Muscle layer of colon (tissue), 2 donors: ENCODE results near the gene SLC22A5.

Source experiments
- H3K27ac ChIP-seq: one replicate; pipeline ENCODE4 v1.7.0; 2013; ENCODE audit warnings: low read depth, mild to moderate bottlenecking, low read length, moderate library complexity
- H3K27me3 ChIP-seq, 2 donors: one replicate each; pipeline ENCODE4 v1.7.0; 2013; ENCODE audit warnings: low read length in 2 of 2, mild to moderate bottlenecking in 2 of 2; ENCODE audit not compliant: insufficient read depth in 2 of 2, control insufficient read depth in 1 of 2
- H3K36me3 ChIP-seq: one replicate; pipeline ENCODE4 v1.7.0; 2013; ENCODE audit warnings: mild to moderate bottlenecking, low read length; ENCODE audit not compliant: insufficient read depth
- H3K4me1 ChIP-seq: one replicate; pipeline ENCODE4 v1.7.0; 2013; ENCODE audit warnings: mild to moderate bottlenecking, low read length; ENCODE audit not compliant: insufficient read depth
- H3K4me3 ChIP-seq, 2 donors: one replicate each; pipeline ENCODE4 v1.7.0; 2013; ENCODE audit warnings: low read length in 2 of 2, low read depth in 1 of 2, mild to moderate bottlenecking in 1 of 2, moderate library complexity in 1 of 2
- H3K9ac ChIP-seq: one replicate; pipeline ENCODE4 v1.7.0; 2013; ENCODE audit warnings: low read length
- H3K9me3 ChIP-seq: one replicate; pipeline ENCODE4 v1.7.0; 2013; ENCODE audit warnings: mild to moderate bottlenecking, low read length
- donor health status: abdominal sarcoma.
- donor health status: Adenocarcinoma of cecum.

The SLC22A5 gene

GRCh38 chr5:132417889-132418485, 48.5 kb downstream of the SLC22A5 start:
- Histone ChIP-seq H3K9ac (no peak overlapping the region), H3K36me3 (peaks cover 15% of the 10 kb centered on the region), H3K4me3 (no peak overlapping the region), H3K27me3 (no peaks in the 10 kb centered on the region), H3K27ac (peak overlapping the region; percentile 70), H3K9me3 (no peaks in the 10 kb centered on the region), H3K4me1 (peaks cover 73% of the 10 kb centered on the region)

DNA sequence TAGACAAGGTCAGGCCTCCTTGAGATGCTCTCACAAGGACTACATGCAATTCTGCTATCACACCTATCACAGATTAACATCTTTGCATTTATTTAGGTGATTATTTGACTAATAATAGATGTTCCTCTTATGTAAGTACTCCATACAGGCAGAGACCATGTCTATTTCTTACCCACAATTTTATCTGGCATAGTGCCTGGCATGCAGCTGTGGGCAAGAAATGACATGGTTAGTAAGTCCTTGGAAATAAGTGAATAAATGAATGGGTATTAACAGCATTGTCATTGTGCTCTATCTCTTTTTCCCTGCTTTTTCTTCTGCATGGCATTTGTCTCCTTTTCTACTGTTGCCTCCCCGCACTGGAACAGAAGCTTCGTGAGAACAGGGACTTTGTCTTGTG, 49.4 kb downstream of the SLC22A5 start:
- no peaks in the 10 kb centered on the region for H3K9me3 ChIP-seq
- peak overlapping the region; percentile 83 for H3K27ac ChIP-seq
- no peak overlapping the region for H3K9ac ChIP-seq
- peaks cover 82% of the 10 kb centered on the region for H3K4me1 ChIP-seq
- peaks cover 18% of the 10 kb centered on the region for H3K36me3 ChIP-seq
- no peaks in the 10 kb centered on the region for H3K27me3 ChIP-seq
- peak overlapping the region in 1 of 2 donors; percentile 17 for H3K4me3 ChIP-seq

DNA sequence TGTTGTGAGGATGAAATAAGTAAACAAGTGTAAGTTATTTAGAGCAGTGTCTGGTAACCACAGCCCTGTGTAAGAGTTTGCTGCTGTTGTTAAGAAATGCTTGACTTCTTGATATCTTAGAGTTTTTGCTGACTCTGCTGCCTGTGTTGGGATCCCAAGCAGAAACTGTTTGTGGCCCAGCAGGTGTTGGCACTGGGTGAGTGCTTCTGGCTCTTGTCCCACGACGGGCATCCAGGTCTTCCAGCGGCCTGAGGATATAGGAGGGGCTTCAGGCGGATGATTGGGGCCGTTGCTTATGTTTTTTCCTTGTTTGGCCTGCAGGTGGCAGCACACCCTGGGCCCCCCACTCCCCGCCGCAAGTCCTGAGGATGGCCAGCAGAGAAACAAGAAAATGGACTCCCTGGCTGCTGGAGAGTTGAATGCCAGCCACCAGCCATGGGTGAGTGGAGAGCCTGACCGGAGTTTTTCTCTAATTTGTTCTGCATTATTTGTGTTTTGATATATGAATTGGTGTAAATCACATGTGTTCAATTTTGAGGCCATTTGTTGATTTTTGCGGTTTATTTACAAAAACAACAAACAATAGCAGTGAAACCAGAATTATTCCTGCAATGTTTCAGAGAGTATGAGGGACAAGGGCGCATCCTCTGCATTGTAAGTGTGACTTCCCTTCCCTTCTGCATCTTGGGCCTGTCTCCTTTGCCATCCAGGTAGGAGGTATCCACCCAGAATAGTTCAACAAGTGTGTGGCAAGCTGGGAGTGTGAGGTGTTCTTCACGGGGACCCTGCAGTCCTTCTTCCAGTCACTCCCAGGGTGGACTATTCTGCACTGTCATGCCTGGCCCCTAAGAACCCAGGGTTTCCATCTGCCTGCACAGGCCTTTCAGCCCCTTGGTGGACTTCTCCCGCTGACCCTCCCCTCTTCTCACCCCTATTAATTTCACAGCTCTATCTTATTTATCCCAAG, 50.3 kb downstream of the SLC22A5 start:
- Histone ChIP-seq H3K9ac (no peak overlapping the region), H3K4me1 (peaks cover 84% of the 10 kb centered on the region), H3K27ac (peak overlapping the region; percentile 83), H3K9me3 (no peaks in the 10 kb centered on the region), H3K27me3 (no peaks in the 10 kb centered on the region), H3K36me3 (peaks cover 18% of the 10 kb centered on the region), H3K4me3 (peak overlapping the region in 1 of 2 donors; percentile 17)

DNA sequence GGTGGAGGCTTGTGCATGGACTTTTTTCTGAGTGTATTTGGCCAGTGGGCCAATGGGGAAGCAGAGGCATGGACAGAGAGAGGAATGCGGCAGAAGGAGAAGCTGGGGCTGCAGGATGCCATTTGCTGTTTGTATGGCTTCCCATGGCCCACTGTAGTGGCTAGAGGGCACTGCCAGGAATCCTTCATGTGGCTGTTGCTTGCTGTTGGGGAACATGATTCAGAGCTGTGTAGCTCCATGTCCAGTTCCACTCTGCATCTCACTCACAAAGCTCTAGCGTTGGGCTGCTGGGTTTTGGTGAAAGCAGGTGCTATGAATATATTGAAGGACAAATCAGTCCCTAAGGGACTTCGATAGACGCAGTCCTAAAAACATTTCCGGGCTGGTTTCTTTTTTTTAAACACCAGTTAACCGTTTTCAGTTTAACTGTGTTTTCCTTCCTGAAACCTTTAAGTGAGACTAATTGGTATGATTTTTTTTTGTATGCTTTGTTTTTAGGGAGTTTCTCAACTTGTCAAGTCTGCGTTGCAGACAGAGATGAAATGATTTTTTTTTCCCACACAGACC, 51.3 kb downstream of the SLC22A5 start:
- Histone ChIP-seq H3K9ac (no peak overlapping the region), H3K27ac (no peak overlapping the region), H3K4me1 (peaks cover 86% of the 10 kb centered on the region), H3K4me3 (no peak overlapping the region), H3K27me3 (no peaks in the 10 kb centered on the region), H3K9me3 (no peaks in the 10 kb centered on the region), H3K36me3 (peaks cover 18% of the 10 kb centered on the region)

DNA sequence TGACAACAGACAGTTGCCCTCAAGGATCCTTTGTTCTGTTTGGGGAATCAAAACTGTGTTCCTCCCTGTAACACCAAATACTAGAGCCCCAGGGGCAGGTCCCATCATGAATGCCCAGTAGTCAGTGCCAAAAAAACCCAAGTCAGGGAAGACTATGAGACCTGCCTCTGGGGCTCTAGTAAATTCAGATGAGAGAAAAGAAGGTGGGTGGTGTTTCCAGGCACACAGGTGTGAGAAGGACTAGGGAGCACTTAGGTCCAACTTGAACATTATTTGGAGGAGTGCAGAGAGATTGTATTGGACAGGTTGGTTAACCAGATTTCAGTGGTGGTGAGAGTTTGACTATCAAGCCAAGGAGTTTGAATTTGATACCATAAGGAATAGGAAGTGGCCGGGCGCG, 52.0 kb downstream of the SLC22A5 start:
- Histone ChIP-seq H3K27ac (no peak overlapping the region), H3K27me3 (no peaks in the 10 kb centered on the region), H3K9ac (no peak overlapping the region), H3K4me3 (no peak overlapping the region), H3K9me3 (no peaks in the 10 kb centered on the region), H3K4me1 (peaks cover 89% of the 10 kb centered on the region), H3K36me3 (peaks cover 18% of the 10 kb centered on the region)

DNA sequence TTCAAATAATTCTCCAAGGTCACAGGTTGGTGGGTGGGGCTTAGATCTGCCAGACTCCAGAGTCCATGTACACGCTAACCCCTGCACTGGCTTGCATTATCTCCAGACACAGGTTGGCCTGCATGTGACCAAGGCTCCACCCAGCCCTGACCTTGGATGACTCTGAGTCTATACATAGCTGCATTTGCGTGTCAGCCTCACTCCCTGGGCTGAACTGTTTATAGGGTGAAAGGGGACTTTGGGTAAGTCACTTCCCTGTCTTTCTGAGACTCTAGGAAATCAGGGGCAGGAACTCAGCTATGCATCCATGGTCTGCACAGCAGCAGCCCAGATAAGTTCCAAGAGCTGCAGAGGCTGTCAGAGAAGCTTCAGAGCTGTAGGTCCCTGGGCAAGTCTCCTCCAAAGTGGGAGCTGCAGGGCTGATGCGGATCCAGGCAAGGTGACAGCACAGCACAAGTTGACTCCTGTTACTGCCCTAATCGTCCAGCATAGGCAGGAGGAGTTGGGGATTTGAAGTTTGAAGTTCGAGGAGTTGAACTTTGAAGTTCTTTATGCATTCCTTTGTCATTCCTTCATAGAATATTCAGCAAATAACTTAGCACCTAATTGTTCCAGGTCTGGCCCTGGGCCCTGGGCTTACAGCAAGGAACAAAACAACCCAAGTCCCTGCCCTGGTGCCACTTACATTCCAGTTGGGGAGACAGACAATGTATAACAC, 53.4 kb downstream of the SLC22A5 start:
- Histone ChIP-seq H3K27me3 (no peaks in the 10 kb centered on the region), H3K4me3 (peak overlapping the region in 1 of 2 donors; percentile 12), H3K4me1 (peaks cover 89% of the 10 kb centered on the region), H3K36me3 (peaks cover 18% of the 10 kb centered on the region), H3K9me3 (no peaks in the 10 kb centered on the region), H3K27ac (peak overlapping the region; percentile 45), H3K9ac (no peak overlapping the region)

- H3K27me3 ChIP-seq, result no peaks in the 10 kb centered on the region
- peaks cover 94% of the 10 kb centered on the region for H3K4me1 ChIP-seq
- H3K9ac ChIP-seq, result no peak overlapping the region
- H3K9me3 ChIP-seq, result no peaks in the 10 kb centered on the region
- peak overlapping the region in 1 of 2 donors; percentile 8 for H3K4me3 ChIP-seq
- H3K36me3 ChIP-seq, result peaks cover 18% of the 10 kb centered on the region
- peak overlapping the region; percentile 3 for H3K27ac ChIP-seq
Measured at GRCh38 chr5:132423438-132423898, 54.0 kb downstream of the SLC22A5 start.

DNA sequence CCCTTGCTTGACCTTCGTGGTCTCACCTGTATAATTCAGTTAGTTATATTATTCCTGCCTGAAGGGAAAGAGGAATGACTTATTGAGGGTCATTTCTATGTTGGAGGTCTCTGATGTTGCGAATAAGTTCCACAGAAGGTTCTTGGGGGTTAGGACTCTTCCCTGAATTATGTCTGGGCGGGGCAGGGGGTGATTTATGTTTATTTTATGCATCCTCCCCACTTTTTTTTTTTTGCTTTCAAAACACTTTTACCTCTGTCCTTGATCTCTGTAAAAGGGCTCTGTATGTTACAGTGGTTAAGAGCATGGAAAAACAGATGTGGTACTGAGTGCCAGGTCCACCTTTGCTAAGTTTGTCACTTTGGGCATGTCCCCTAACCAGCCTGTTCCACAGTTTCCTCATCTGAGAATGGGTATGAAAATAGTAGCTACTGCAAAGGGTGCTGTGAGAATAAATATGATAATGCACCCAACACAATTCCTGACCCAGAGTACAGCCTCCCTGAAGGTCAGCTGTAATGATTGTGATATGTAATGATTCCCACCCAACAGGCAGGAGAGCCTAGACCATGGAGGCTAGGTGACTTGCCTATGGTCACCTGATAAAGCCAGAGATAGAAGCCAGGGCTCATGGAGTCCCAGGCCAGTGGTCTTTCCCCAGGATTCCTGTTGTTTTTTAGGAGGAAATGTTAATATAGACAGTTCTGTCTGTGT, 54.8 kb downstream of the SLC22A5 start:
- Histone ChIP-seq H3K36me3 (peaks cover 18% of the 10 kb centered on the region), H3K9me3 (no peaks in the 10 kb centered on the region), H3K27me3 (no peaks in the 10 kb centered on the region), H3K4me1 (peaks cover 96% of the 10 kb centered on the region), H3K4me3 (no peak overlapping the region), H3K27ac (peak overlapping the region; percentile 79), H3K9ac (peak overlapping the region; percentile 27)

DNA sequence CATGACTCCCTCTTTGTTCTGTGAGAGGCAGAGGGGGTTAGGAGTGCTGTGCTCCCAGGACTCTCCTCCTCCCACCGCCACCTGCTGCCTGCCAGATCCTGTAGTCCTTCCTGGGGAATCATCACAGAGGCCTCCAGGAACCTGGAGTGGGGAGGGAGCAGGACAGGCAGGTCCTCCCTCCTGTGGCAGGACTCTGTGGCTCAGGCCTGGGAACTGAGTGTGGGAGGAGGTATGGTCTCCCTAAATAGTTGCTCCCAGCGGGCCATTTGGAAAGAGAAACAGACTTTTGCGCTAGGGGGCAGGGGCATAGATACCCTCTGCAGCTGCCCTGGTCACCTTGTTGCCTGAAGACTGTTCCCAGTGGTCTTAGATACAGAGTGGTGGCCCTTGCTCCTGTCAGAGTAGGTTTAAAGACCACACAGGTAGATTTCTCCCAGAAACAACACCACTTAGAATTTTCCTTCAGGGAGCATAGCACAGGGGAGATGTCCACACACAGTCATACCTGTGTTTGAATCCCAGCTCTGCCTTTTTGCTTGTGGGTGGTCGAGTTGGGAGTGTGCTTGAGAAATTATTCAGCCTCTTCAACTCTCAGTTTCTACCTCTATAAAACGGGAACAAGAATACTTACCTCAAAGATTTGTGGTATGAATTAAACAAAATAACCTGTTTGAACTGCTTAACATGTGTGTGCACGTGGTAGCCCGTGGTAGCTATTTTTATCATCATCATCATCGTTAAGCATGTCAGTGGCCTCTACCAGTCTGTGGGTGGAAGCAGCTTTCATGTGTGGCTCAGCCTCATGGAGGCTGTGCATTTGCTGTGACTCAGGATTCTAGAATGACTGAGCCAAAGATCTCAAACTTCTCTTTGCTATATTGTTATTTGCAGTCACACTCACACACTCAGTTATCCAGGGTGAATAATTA, 55.8 kb downstream of the SLC22A5 start:
- peak overlapping the region; percentile 79 for H3K27ac ChIP-seq
- H3K4me3 ChIP-seq, result peak overlapping the region in 1 of 2 donors; percentile 10
- no peaks in the 10 kb centered on the region for H3K27me3 ChIP-seq
- H3K4me1 ChIP-seq, result peaks cover 96% of the 10 kb centered on the region
- H3K9ac ChIP-seq, result peak overlapping the region; percentile 27
- H3K36me3 ChIP-seq, result peaks cover 15% of the 10 kb centered on the region
- H3K9me3 ChIP-seq, result no peaks in the 10 kb centered on the region

DNA sequence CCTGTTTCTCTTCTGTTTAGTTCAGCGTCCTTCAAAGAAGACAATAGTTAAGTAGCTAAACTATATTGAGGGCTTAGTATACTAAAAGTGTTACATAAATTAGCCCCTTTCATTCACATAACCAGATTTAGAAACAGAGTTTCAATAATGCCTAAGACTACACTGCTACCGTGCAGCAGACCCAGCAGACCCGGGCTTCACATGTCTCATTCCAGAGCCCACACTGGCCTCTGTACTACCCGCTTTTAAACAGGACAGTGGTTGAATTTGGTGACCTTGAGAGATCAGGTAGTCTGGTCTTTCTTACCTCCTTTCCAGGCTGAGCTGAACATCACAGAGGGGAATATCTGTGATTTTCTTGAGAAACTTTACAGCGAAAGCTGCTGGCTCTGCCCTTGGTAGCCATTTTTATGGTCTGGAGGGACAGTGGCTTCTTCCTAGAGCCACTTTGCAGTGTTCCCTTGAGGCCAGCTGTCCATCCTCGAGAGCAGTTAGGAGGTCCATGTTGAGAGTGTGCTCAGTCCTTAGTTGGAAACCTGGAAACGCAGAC, 56.5 kb downstream of the SLC22A5 start:
- Histone ChIP-seq H3K36me3 (peaks cover 8% of the 10 kb centered on the region), H3K9me3 (no peaks in the 10 kb centered on the region), H3K27me3 (no peaks in the 10 kb centered on the region), H3K4me3 (peak overlapping the region in 1 of 2 donors; percentile 10), H3K27ac (peak overlapping the region; percentile 79), H3K4me1 (peaks cover 91% of the 10 kb centered on the region), H3K9ac (no peak overlapping the region)
